ENCODE measurements around the gene GEMIN7. TPM values are rescaled to one million over a fixed set of nuclear protein-coding genes. Genes with fewer than 3 reads are reported as not detected.
A peak's percentile ranks its signal among the peaks of the same experiment; 100 is the strongest.

GEMIN7 gene
- total and polyA plus RNA-seq, 5 donors: 10.9 to 27.9 (median 12.8) TPM

GRCh38 chr19:45091031-45091923, 12.2 kb downstream of the GEMIN7 start:
- WGBS: 7% methylated on average over 64 of the region's 64 CpGs
- peak; percentile 93 to 94 for ATAC-seq
- Histone ChIP-seq H3K27ac (ENCODE audit: low read length) (peak overlapping the region; percentile 83), H3K4me3 (ENCODE audit: low read length) (peak overlapping the region; percentile 75), H3K27me3 (ENCODE audit: control insufficient read depth, insufficient read depth) (no peaks in the 10 kb centered on the region), H3K9me3 (ENCODE audit: control insufficient read depth, low read length) (no peaks in the 10 kb centered on the region), H3K4me1 (ENCODE audit: control insufficient read depth, insufficient read depth, low read length) (peaks cover 4% of the 10 kb centered on the region)
- peak; percentile 98 to 100 (median 99) for DNase-seq
- intact Hi-C loops (cut with DNase I): no loop called here

DNA sequence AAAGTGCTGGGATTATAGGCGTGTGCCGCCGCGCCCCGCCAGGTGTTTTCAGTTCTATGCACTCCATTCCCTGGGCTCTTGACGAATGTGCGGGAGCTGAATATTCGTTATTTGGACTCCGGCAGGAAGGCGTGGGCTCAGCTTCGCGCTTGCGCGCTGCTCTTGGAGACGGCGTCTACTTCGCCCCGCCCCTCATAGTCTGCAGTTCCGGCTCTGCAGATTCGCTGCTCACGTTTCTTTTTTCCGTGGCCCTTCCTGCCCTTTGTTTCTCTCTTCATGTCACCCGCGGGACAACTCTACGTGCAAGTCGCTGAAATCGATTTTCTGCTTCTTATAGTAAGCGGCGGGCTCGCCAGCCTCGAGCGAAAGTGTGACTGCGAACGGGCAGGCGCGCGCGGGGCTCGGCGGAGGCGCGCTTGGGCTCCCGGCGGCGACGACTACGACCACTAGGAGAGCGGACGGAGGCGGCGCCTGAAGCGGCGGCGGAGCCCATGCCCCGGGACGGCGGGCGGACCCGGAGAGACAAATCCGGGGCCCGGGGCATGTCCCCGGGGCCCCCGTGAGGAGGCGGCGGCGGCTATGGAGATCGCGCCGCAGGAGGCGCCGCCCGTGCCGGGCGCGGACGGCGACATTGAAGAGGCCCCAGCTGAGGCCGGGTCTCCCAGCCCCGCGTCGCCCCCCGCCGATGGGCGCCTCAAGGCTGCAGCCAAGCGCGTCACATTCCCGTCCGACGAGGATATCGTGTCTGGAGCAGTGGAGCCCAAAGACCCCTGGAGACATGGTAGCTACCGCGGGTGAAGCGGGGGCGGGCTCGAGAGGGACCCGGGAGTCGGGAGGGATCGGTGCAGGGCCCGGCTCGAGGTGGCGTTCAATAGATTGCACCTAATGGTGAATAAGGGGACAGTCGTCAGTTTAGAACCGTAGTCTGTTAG, 14.0 kb downstream of the GEMIN7 start, which contains the start of gene PPP1R37:
Gene PPP1R37, plus strand, starts transcription at position 433 of the 932 bp plus-strand sequence. Its CDS starts 147 bp downstream, at position 580.
- peaks cover 8% of the 10 kb centered on the region for H3K4me1 ChIP-seq (ENCODE audit: control insufficient read depth, insufficient read depth, low read length)
- DNase-seq (peak; percentile 95 to 97 (median 97)), ATAC-seq (peak; percentile 88 to 90)
- WGBS: under 1% methylated on average over 103 of the region's 103 CpGs
- intact Hi-C loops (cut with DNase I): no loop called here
- H3K27me3 ChIP-seq (ENCODE audit: control insufficient read depth, insufficient read depth): no peaks in the 10 kb centered on the region
- H3K27ac ChIP-seq (ENCODE audit: low read length): peak within 1 kb of the TSS; percentile 88
- H3K4me3 ChIP-seq (ENCODE audit: low read length): peak within 1 kb of the TSS; percentile 75
- H3K9me3 ChIP-seq (ENCODE audit: control insufficient read depth, low read length): no peaks in the 10 kb centered on the region

DNA sequence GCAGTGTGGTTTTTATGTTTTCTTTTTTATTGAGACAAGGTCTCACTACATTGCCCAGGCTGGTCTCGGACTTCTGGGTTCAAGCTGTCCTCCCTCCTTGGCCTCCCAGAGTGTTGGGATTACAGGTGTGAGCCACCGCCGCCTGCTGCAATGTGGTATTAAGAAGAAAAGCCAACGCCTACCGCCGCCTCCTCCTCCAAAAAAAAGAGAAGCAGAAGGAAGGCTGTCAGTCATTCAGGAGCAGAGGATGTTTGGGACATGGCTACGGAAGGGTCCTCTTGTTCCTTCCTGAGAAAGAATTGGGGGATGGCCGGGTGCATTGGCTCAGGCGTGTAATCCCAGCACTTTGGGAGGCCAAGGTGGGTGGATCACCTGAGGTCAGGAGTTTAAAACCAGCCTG, 15.1 kb downstream of the GEMIN7 start:
- no peak overlapping the region for H3K27ac ChIP-seq (ENCODE audit: low read length)

DNA sequence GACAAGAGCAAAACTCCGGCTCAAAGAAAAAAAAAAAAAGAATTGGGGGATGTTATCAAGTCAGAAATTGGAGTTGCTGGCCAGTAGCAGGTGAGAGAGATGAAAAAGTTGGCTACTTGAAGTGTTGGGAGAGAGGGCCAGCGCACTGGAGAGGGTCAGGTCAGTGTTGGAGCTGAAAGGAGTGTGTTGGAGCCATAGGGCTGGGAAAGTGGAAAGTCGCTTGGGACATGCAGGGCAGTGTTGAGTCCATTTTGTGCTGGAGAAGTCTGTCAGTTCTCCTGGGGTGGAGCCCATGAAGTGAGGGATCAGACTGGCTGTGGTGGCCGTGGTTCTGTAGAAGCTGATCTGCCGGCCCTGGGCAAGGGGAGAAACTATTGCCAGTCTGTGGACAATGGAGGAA, 15.6 kb downstream of the GEMIN7 start:
- ATAC-seq: no peak
- no peak overlapping the region for H3K4me3 ChIP-seq (ENCODE audit: low read length)
- DNase-seq: no peak
- no peaks in the 10 kb centered on the region for H3K9me3 ChIP-seq (ENCODE audit: control insufficient read depth, low read length)
- no peaks in the 10 kb centered on the region for H3K27me3 ChIP-seq (ENCODE audit: control insufficient read depth, insufficient read depth)
- H3K4me1 ChIP-seq (ENCODE audit: control insufficient read depth, insufficient read depth, low read length): peaks cover 15% of the 10 kb centered on the region
- H3K27ac ChIP-seq (ENCODE audit: low read length): no peak overlapping the region
- 74% methylated on average over 5 of the region's 5 CpGs for WGBS
- intact Hi-C loops (cut with DNase I): no loop called here

More for the DNA sequence above, 15.1 kb downstream of the GEMIN7 start:
- Histone ChIP-seq H3K27me3 (ENCODE audit: control insufficient read depth, insufficient read depth) (no peaks in the 10 kb centered on the region), H3K4me3 (ENCODE audit: low read length) (peak overlapping the region; percentile 75), H3K9me3 (ENCODE audit: control insufficient read depth, low read length) (no peaks in the 10 kb centered on the region), H3K4me1 (ENCODE audit: control insufficient read depth, insufficient read depth, low read length) (peaks cover 15% of the 10 kb centered on the region)
- no peak for ATAC-seq
- WGBS: 67% methylated on average over 9 of the region's 9 CpGs
- intact Hi-C loops (cut with DNase I): no loop called here
- no peak for DNase-seq

GRCh38 chr19:45095496-45096413, 16.7 kb downstream of the GEMIN7 start:
- H3K27me3 ChIP-seq (ENCODE audit: control insufficient read depth, insufficient read depth): no peaks in the 10 kb centered on the region
- intact Hi-C loops (cut with DNase I): no loop called here
- H3K4me3 ChIP-seq (ENCODE audit: low read length): no peak overlapping the region
- 89% methylated on average over 14 of the region's 14 CpGs for WGBS
- H3K4me1 ChIP-seq (ENCODE audit: control insufficient read depth, insufficient read depth, low read length): peaks cover 18% of the 10 kb centered on the region
- no peak for DNase-seq
- no peaks in the 10 kb centered on the region for H3K9me3 ChIP-seq (ENCODE audit: control insufficient read depth, low read length)
- no peak overlapping the region for H3K27ac ChIP-seq (ENCODE audit: low read length)
- ATAC-seq: no peak

DNA sequence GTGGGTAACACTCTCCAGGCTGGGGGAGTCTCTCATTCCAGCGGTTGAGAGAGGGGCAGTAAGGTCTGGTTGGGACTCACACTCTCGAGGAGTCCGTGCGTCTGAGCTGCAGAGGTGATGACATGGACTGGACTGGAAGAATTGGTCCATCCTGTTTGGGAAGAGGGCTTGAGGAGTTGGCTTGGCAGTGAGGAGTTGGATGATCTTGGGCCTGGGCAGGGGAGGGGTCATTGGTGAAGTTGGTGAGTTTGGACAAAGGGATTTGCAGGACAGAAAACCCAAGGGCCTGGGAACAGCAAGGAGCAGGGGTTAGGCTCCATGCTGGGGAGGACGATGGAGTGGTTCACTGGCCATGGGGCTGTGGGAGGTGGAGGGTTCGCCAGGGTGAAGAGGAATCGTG, 17.6 kb downstream of the GEMIN7 start:
- no peak overlapping the region for H3K27ac ChIP-seq (ENCODE audit: low read length)
- intact Hi-C loops (cut with DNase I): no loop called here

GRCh38 chr19:45097450-45097775, 18.4 kb downstream of the GEMIN7 start:
- intact Hi-C loops (cut with DNase I): no loop called here
- peak overlapping the region; percentile 86 for H3K27ac ChIP-seq (ENCODE audit: low read length)
- H3K27me3 ChIP-seq (ENCODE audit: control insufficient read depth, insufficient read depth): no peaks in the 10 kb centered on the region
- H3K4me1 ChIP-seq (ENCODE audit: control insufficient read depth, insufficient read depth, low read length): peaks cover 18% of the 10 kb centered on the region
- H3K9me3 ChIP-seq (ENCODE audit: control insufficient read depth, low read length): no peaks in the 10 kb centered on the region
- no peak overlapping the region for H3K4me3 ChIP-seq (ENCODE audit: low read length)
- 83% methylated on average over 7 of the region's 7 CpGs for WGBS
- DNase-seq (no peak), ATAC-seq (no peak)

More for the DNA sequence above, 17.6 kb downstream of the GEMIN7 start:
- Histone ChIP-seq H3K27me3 (ENCODE audit: control insufficient read depth, insufficient read depth) (no peaks in the 10 kb centered on the region), H3K9me3 (ENCODE audit: control insufficient read depth, low read length) (no peaks in the 10 kb centered on the region), H3K4me3 (ENCODE audit: low read length) (no peak overlapping the region), H3K4me1 (ENCODE audit: control insufficient read depth, insufficient read depth, low read length) (peaks cover 18% of the 10 kb centered on the region)
- ATAC-seq (no peak), DNase-seq (no peak)
- WGBS: 79% methylated on average over 7 of the region's 7 CpGs

GRCh38 chr19:45097776-45098520, 18.9 kb downstream of the GEMIN7 start:
- Histone ChIP-seq H3K4me3 (ENCODE audit: low read length) (no peak overlapping the region), H3K9me3 (ENCODE audit: control insufficient read depth, low read length) (no peaks in the 10 kb centered on the region), H3K27ac (ENCODE audit: low read length) (peak overlapping the region; percentile 86), H3K27me3 (ENCODE audit: control insufficient read depth, insufficient read depth) (no peaks in the 10 kb centered on the region), H3K4me1 (ENCODE audit: control insufficient read depth, insufficient read depth, low read length) (peaks cover 21% of the 10 kb centered on the region)
- DNase-seq: peak; percentile 66 to 72 (median 68)
- intact Hi-C loops (cut with DNase I): no loop called here
- 54% methylated on average over 16 of the region's 16 CpGs for WGBS
- ATAC-seq: peak; percentile 68 to 80

DNA sequence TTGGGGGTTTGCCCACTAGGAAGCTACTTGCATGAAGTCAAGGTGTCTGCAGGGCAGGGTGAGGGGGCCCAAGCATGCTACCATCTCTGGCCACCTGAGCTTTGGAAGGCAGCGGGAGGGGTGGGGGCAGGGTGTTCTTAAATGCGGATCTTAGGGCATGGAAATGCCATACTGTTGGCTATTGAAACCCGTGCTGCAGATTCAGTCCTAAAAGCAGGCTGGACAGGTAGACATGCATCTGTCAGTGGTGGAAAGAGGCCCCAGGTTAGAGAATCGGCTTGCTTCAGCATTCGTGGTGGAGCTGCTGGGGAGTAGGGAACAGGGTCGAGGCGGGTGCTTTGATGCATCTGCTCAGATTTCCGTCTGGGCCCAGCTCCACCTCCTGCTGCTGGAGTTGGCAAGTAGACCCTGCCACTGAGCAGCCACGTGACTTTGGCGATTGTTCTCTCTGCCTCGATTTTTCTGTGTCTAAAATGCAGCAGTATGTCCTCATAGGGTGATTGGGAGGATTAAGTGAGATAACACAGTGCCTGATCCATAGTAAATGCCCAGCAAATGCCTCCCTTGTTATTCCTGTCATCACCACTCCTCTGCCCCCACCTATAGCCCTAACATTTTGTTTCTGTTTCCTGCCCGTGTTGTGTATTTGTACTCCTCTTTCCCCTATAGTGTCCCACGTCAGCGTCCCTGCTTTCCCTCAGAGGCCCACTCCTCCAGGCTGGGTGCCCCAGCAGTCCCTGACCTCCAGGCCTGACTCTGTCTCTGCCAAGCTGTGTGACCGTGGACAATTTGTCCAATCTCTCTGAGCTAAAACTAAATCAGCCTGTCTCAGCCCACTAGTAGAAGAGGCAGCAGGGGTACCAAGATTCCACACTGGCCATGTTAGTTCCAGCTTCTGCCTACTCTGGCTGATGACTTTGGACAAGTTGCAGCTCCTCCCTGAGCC, 19.7 kb downstream of the GEMIN7 start:
- peaks cover 26% of the 10 kb centered on the region for H3K4me1 ChIP-seq (ENCODE audit: control insufficient read depth, insufficient read depth, low read length)
- no peak overlapping the region for H3K4me3 ChIP-seq (ENCODE audit: low read length)
- H3K27me3 ChIP-seq (ENCODE audit: control insufficient read depth, insufficient read depth): no peaks in the 10 kb centered on the region
- H3K9me3 ChIP-seq (ENCODE audit: control insufficient read depth, low read length): no peaks in the 10 kb centered on the region
- 30% methylated on average over 15 of the region's 15 CpGs for WGBS
- intact Hi-C loops (cut with DNase I): no loop called here
- peak; percentile 53 to 80 (median 76) for DNase-seq
- ATAC-seq: peak; percentile 32 to 49
- peak overlapping the region; percentile 49 for H3K27ac ChIP-seq (ENCODE audit: low read length)

Measured in right cardiac atrium (tissue), 5 donors.